Measurements from ENCODE around the gene TDRD12.

- TF ChIP-seq POLR2A (IDR thresholded peaks at IDR 0.05) (no peak), CTCF (IDR thresholded peaks at IDR 0.05) (no peak), EP300 (IDR thresholded peaks at IDR 0.05) (no peak), POLR2AphosphoS5 (IDR thresholded peaks at IDR 0.05) (no peak)
These were observed 148.8 kb downstream of the TDRD12 start for GRCh38 chr19:32868206-32868950.

Data from sigmoid colon (tissue), 4 donors.